ENCODE measurements around the gene EMX1. TPM values are rescaled to one million over a fixed set of nuclear protein-coding genes. Genes with fewer than 3 reads are reported as not detected.

The EMX1 gene
- polyA plus RNA-seq, 1 experiment, result not detected

DNA sequence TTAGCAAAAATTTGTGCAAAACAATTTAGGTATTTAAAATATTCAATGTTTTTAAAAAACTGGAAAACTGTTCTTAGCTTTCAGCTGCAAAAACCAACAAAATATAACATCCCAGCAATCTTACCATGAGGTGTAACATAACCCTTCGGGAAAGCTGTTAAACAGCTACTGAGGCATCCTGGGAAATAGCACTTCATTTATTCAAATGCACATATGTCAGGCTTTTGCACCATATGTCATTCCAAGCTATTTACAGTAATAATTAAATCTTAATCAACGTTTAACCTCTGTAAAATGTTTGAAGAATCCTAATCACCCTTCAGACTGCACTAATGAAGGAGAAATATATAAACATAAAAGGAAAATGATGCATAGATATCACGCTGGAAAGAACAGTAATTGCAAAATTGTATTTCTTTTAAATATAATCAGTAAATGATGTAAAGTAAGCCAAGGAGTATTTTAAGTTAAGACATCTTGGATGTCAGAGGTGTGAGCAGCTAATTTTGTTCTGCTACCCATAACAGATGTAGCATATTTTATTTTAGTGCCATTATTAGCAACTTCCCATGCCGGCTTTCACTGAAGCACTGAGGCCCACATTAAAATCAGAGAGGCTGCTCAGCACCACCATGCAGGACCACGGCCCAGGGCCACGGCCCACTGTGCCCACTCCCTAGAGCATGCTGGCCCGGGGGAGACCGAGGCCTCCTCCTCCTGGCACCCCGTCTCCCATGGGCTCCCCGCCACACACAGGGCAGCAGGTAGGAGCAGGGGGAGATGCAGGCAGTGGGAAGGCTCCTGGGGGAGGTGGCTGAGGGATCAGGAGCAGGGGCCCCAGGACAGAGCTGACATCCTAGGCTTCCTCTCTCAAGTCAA, 30.9 kb downstream of the EMX1 start:
- CTCF ChIA-PET, result interaction anchor here (0.7 to 1.7 kb wide), 2 partner anchors 60 to 229 kb away, joined by 3 to 7 read pairs; no protein-coding TSS in a partner anchor

DNA sequence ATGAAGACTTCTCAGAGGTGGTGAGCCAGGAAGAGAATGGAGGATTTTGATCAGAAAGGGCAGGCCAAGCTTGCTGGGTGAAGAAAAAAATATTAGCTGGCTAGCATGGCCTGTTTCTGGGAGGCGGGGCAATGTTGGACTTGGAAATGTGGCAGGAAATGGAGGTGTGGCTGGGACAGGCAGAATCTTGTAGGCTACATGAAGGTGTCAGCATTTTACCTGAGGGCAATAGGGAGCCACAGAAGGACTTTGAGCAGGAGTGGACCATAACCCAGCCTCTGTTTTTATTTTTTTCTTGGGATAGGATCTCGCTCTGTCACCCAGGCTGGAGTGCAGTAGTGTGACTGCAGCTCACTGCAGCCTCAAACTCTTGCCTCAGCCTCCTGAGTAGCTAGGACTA, 31.7 kb downstream of the EMX1 start:
- Histone ChIP-seq H3K9me3 (ENCODE audit: control insufficient read depth, insufficient read depth, low read length) (no peaks in the 10 kb centered on the region), H3K4me3 (ENCODE audit: low read depth, low read length) (no peak overlapping the region), H3K27me3 (ENCODE audit: control insufficient read depth, insufficient read depth, low read length) (no peaks in the 10 kb centered on the region), H3K27ac (ENCODE audit: low read depth, low read length) (no peak overlapping the region)
- ChIA-PET CTCF (interaction anchor here (1.3 to 1.7 kb wide), 2 partner anchors 56 to 228 kb away, joined by 3 to 7 read pairs; no protein-coding TSS in a partner anchor), POLR2A (no interaction called here)
- DNase-seq (ENCODE audit: low read depth, low spot score), result no peak
- TF ChIP-seq, protein P1, sequence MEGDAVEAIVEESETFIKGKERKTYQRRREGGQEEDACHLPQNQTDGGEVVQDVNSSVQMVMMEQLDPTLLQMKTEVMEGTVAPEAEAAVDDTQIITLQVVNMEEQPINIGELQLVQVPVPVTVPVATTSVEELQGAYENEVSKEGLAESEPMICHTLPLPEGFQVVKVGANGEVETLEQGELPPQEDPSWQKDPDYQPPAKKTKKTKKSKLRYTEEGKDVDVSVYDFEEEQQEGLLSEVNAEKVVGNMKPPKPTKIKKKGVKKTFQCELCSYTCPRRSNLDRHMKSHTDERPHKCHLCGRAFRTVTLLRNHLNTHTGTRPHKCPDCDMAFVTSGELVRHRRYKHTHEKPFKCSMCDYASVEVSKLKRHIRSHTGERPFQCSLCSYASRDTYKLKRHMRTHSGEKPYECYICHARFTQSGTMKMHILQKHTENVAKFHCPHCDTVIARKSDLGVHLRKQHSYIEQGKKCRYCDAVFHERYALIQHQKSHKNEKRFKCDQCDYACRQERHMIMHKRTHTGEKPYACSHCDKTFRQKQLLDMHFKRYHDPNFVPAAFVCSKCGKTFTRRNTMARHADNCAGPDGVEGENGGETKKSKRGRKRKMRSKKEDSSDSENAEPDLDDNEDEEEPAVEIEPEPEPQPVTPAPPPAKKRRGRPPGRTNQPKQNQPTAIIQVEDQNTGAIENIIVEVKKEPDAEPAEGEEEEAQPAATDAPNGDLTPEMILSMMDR (IDR thresholded peaks at IDR 0.05; ENCODE audit: low read depth, low read length), result no peak

More for the DNA sequence above, 30.9 kb downstream of the EMX1 start:
- DNase-seq (ENCODE audit: low read depth, low spot score), result no peak
- Histone ChIP-seq H3K27ac (ENCODE audit: low read depth, low read length) (no peak overlapping the region), H3K4me3 (ENCODE audit: low read depth, low read length) (no peak overlapping the region), H3K9me3 (ENCODE audit: control insufficient read depth, insufficient read depth, low read length) (no peaks in the 10 kb centered on the region), H3K27me3 (ENCODE audit: control insufficient read depth, insufficient read depth, low read length) (no peaks in the 10 kb centered on the region)
- POLR2A ChIA-PET, result no interaction called here
- TF ChIP-seq, protein P1 (IDR thresholded peaks at IDR 0.05; ENCODE audit: low read depth, low read length), result no peak

DNA sequence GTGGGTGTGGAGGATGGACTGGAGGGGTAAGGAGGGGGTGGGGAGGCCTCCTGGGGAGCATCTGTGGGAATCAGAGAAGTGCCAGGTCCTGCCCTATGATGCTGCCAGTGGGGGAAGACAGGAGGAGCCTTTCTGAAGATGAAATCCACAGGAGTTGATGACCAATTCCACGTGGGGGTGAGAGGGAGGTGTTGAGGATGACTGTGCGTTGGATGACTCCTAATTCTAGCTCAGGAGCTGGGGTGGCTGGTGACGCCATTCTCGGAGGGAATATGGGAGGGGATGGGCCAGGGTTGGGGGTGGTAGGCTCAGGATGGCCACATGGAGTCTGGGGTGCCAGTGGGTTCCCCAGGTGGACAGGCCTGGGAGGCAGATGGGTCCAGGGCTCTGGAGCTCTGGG, 32.3 kb downstream of the EMX1 start:
- Histone ChIP-seq H3K27me3 (ENCODE audit: control insufficient read depth, insufficient read depth, low read length) (no peaks in the 10 kb centered on the region), H3K9me3 (ENCODE audit: control insufficient read depth, insufficient read depth, low read length) (no peaks in the 10 kb centered on the region), H3K27ac (ENCODE audit: low read depth, low read length) (no peak overlapping the region), H3K4me3 (ENCODE audit: low read depth, low read length) (no peak overlapping the region)
- POLR2A ChIA-PET, result no interaction called here
- TF ChIP-seq, protein P1 (IDR thresholded peaks at IDR 0.05; ENCODE audit: low read depth, low read length), result no peak
- CTCF ChIA-PET, result interaction anchor here (1.3 kb wide), 1 partner anchor 57 kb away, joined by 3 read pairs; no protein-coding TSS in a partner anchor
- no peak for DNase-seq (ENCODE audit: low read depth, low spot score)

DNA sequence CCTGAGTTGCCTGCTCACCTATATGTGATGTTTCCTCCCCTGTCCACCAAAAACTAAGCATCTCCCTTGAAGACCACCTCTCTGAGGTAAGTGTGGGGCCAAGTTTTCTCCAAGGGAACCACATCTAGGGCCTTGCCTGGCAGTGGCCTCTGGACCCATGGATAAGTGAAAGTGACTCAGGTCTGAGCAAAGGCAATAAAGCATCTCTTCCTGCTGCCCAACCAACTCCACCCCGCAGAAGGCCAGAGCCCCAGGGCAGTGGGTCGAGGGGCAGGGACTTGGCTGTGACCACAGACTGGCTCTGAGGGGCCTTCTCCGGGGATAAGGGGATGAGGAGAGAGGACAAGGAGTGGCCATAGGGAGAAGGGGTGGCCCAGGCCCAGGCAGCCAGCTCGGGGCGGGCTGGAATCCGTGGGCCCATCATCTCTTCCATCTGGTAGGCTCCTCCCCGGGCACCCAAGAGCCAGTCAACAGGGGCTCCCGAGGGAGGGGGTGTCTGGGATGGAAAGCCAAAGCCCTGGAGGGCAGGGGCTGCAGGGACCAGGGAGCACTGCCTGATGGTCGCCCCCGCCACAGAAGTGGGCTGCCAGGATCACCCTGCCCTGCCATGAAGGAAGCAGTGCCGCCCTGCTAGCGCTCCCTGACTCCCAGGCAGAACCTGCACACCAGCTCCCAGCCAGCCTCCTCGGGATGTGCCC, 33.4 kb downstream of the EMX1 start:
- POLR2A ChIA-PET, result no interaction called here
- Histone ChIP-seq H3K27me3 (ENCODE audit: control insufficient read depth, insufficient read depth, low read length) (no peaks in the 10 kb centered on the region), H3K4me3 (ENCODE audit: low read depth, low read length) (no peak overlapping the region), H3K27ac (ENCODE audit: low read depth, low read length) (no peak overlapping the region), H3K9me3 (ENCODE audit: control insufficient read depth, insufficient read depth, low read length) (no peaks in the 10 kb centered on the region)
- TF ChIP-seq, protein P1 (IDR thresholded peaks at IDR 0.05; ENCODE audit: low read depth, low read length), result no peak
- DNase-seq (ENCODE audit: low read depth, low spot score), result no peak
- CTCF ChIA-PET, result interaction anchor here (1.7 kb wide), 1 partner anchor 58 kb away, joined by 5 read pairs; no protein-coding TSS in a partner anchor
